ENCODE results near the gene SULT1C3. TPM values are rescaled to one million over a fixed set of nuclear protein-coding genes. Genes with fewer than 3 reads are reported as not detected.

The SULT1C3 gene
- total and polyA plus RNA-seq, 2 of the 13 experiments (the other 11 are each of a cell fraction or from before 2014, with no cell fraction given), result not detected

GRCh38 chr2:108219688-108220087, 20.1 kb upstream of the SULT1C3 start (continued):
- TF ChIP-seq, protein P1, sequence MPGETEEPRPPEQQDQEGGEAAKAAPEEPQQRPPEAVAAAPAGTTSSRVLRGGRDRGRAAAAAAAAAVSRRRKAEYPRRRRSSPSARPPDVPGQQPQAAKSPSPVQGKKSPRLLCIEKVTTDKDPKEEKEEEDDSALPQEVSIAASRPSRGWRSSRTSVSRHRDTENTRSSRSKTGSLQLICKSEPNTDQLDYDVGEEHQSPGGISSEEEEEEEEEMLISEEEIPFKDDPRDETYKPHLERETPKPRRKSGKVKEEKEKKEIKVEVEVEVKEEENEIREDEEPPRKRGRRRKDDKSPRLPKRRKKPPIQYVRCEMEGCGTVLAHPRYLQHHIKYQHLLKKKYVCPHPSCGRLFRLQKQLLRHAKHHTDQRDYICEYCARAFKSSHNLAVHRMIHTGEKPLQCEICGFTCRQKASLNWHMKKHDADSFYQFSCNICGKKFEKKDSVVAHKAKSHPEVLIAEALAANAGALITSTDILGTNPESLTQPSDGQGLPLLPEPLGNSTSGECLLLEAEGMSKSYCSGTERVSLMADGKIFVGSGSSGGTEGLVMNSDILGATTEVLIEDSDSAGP (CRISPR knock-in tag; IDR thresholded peaks at IDR 0.05; ENCODE audit: borderline replicate concordance), result no peak
- TF ChIP-seq ZNF704 (CRISPR knock-in tag; IDR thresholded peaks at IDR 0.05; ENCODE audit: borderline replicate concordance) (no peak), PREB (CRISPR knock-in tag; IDR thresholded peaks at IDR 0.05) (no peak), KDM6A (CRISPR knock-in tag; IDR thresholded peaks at IDR 0.05; ENCODE audit: low read depth) (no peak), HNF4A (CRISPR knock-in tag; IDR thresholded peaks at IDR 0.05) (peak; percentile 29), ZNF710 (CRISPR knock-in tag; IDR thresholded peaks at IDR 0.05; ENCODE audit: borderline replicate concordance) (no peak), KLF11 (CRISPR knock-in tag; IDR thresholded peaks at IDR 0.05) (no peak), TBX2 (CRISPR knock-in tag; IDR thresholded peaks at IDR 0.05; ENCODE audit: borderline replicate concordance) (no peak), U2AF1 (optimal IDR thresholded peaks at IDR 0.05; ENCODE audit: low read depth, low read length) (no peak), ONECUT2 (CRISPR knock-in tag; IDR thresholded peaks at IDR 0.05) (no peak), FOXO1 (CRISPR knock-in tag; IDR thresholded peaks at IDR 0.05) (peak; percentile 35; the same call in 1 of the 2 replicates), ZNF597 (CRISPR knock-in tag; IDR thresholded peaks at IDR 0.05) (no peak), ZBTB42 (CRISPR knock-in tag; IDR thresholded peaks at IDR 0.05) (no peak), ZNF34 (CRISPR knock-in tag; IDR thresholded peaks at IDR 0.05; ENCODE audit: borderline replicate concordance) (no peak)
- TF ChIP-seq, protein P2, sequence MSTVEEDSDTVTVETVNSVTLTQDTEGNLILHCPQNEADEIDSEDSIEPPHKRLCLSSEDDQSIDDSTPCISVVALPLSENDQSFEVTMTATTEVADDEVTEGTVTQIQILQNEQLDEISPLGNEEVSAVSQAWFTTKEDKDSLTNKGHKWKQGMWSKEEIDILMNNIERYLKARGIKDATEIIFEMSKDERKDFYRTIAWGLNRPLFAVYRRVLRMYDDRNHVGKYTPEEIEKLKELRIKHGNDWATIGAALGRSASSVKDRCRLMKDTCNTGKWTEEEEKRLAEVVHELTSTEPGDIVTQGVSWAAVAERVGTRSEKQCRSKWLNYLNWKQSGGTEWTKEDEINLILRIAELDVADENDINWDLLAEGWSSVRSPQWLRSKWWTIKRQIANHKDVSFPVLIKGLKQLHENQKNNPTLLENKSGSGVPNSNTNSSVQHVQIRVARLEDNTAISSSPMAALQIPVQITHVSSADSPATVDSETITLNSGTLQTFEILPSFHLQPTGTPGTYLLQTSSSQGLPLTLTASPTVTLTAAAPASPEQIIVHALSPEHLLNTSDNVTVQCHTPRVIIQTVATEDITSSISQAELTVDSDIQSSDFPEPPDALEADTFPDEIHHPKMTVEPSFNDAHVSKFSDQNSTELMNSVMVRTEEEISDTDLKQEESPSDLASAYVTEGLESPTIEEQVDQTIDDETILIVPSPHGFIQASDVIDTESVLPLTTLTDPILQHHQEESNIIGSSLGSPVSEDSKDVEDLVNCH (CRISPR knock-in tag; IDR thresholded peaks at IDR 0.05), result no peak
- TF ChIP-seq, protein P3, sequence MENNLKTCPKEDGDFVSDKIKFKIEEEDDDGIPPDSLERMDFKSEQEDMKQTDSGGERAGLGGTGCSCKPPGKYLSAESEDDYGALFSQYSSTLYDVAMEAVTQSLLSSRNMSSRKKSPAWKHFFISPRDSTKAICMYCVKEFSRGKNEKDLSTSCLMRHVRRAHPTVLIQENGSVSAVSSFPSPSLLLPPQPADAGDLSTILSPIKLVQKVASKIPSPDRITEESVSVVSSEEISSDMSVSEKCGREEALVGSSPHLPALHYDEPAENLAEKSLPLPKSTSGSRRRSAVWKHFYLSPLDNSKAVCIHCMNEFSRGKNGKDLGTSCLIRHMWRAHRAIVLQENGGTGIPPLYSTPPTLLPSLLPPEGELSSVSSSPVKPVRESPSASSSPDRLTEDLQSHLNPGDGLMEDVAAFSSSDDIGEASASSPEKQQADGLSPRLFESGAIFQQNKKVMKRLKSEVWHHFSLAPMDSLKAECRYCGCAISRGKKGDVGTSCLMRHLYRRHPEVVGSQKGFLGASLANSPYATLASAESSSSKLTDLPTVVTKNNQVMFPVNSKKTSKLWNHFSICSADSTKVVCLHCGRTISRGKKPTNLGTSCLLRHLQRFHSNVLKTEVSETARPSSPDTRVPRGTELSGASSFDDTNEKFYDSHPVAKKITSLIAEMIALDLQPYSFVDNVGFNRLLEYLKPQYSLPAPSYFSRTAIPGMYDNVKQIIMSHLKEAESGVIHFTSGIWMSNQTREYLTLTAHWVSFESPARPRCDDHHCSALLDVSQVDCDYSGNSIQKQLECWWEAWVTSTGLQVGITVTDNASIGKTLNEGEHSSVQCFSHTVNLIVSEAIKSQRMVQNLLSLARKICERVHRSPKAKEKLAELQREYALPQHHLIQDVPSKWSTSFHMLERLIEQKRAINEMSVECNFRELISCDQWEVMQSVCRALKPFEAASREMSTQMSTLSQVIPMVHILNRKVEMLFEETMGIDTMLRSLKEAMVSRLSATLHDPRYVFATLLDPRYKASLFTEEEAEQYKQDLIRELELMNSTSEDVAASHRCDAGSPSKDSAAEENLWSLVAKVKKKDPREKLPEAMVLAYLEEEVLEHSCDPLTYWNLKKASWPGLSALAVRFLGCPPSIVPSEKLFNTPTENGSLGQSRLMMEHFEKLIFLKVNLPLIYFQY (CRISPR knock-in tag; IDR thresholded peaks at IDR 0.05; ENCODE audit: borderline replicate concordance), result no peak

All from HepG2 (cell line).